CD4-positive, alpha-beta T cell treated with Interleukin-15 for 4 hours (primary cell): Measurements from ENCODE around the gene ALDH1L2.
A peak's percentile ranks its signal among the peaks of the same experiment; 100 is the strongest.

Experiments
- DNase-seq: peaks from one replicate; pipeline ENCODE4 v3.0.0-alpha.2; 2020; ENCODE audit warnings: low spot score

ALDH1L2 gene

DNA sequence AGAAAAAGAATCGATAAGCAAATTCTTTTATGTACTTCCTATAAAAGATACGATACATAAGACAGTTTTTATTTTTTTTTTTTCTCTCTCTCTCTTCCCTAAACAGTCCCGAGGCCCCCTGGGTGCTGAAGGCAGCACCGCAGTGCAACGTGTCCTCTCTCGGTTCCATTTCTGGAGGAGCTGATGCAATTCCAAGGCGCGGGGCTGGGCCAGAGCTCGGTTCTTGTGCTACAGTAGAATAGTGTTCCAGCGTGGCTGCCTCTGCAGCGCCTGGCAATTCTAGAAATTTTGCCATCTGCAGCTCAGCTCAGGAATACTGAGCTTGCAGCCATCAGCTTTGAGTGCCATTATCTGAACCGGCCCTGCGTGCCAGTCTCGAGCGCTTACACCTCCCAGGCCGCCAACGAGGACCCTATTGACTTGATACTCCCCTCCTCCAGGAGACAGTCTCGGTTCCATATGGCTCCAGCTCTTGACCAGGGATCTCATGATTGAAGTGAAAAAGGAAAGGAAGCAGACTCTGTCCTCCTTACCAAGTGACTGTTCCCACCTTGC is 630 bp downstream of the ALDH1L2 start:
- DNase-seq, result no peak

- DNase-seq, result no peak
Observed at GRCh38 chr12:105083031-105083430, 1.2 kb downstream of the ALDH1L2 start.

GRCh38 chr12:105078712-105079570 is 5.3 kb downstream of the ALDH1L2 start:
- DNase-seq, result no peak

DNA sequence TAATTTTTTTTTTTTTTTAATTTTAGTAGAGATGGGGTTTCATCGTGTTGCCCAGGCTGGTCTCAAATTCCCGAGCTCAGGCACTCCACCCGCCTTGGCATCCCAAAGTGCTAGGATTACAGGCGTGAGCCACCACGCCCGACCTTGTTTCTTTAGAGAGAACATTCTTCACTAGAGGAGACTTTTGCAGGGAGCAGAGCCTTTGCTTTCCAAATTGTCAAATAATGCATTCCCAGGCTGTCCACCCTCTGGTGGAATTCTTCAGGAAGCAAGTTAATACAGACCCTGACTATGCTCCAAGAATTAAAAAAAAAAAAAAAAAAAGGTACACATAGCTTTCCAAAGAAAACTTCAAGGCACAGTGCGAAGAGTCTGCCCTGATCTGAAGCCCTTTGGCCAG is 6.8 kb downstream of the ALDH1L2 start:
- no peak for DNase-seq

DNA sequence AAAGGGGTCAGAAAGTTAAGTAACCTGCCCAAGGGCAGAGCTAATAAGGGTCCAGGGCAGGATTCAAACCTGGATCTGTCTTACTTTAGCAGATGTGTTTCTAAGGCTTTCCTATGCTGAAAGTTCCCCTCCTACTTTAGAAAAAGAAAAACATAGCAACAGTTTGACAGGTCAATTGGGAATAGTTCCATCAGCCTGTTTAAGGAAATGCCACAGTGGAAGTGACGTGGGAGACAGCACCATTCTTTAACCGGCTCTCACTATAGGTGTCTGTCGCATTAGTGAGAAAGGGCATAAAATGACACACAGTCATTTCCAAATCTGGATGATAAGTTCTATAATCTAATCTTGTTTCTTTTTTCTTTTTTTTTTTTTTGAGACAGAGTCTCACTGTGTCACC is 7.3 kb downstream of the ALDH1L2 start:
- DNase-seq, result no peak

DNA sequence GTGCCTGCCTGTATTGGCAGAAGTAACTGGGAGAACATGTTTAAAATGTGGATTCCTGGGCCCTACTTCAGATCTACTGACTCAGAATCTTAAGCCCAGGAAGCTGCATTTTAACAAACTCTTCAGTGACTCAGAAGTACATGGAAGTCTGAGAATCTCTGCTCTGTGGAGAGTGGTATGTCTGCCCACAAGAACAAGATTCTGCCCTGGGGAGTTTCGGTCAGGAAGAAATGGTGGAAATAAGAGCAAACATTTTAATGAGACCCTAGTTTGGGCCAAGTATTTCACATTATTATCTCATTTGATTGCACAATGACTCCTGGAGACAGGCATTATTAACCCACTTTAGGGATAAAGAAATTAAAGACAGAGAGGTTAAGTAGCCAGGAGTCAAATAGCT is 8.2 kb downstream of the ALDH1L2 start:
- no peak for DNase-seq

DNA sequence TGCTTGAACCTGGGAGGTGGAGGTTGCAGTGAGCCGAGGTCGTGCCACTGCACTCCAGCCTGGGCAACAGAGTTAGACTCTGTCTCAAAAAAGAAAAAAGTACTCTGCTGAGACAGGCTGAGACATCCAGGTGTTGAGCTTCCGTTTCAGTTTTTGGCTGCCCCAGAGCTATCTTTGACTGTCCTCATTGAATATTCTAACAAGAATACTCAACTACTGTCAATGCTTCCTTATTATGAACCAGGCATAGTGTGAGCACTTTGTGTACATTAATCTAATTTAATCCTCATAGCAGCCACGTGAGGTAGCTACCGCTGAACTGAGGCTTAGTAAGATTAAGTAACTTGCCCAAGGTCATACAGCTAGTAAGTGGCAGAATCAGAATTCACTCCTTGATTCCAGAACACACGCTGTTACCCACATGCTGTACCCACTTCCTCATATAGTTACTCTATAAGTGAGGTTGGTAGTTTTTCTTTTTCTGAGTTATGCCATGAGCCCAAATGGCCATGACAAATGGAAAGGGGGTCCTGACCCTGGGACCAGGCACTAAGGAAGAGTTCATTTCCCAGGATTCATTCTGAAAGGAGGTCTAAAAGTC is 11.3 kb downstream of the ALDH1L2 start:
- DNase-seq, result no peak

DNA sequence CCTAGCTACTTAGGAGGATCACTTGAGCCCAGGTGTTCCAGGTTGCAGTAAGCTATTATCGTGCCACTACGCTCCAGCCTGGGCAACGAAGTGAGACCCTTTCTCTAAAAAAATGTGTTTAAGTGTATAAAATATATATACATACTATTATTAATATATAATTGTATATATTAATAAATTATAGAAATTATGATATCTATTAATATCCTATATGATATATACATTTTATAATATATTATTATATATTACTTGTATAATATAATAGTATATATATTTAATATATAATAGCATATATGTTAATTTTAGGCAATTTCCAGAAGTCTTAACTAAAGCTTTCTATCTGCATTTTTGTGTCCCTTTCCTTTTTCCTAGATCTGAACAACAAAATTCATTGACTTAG is 12.3 kb downstream of the ALDH1L2 start:
- DNase-seq, result no peak

DNA sequence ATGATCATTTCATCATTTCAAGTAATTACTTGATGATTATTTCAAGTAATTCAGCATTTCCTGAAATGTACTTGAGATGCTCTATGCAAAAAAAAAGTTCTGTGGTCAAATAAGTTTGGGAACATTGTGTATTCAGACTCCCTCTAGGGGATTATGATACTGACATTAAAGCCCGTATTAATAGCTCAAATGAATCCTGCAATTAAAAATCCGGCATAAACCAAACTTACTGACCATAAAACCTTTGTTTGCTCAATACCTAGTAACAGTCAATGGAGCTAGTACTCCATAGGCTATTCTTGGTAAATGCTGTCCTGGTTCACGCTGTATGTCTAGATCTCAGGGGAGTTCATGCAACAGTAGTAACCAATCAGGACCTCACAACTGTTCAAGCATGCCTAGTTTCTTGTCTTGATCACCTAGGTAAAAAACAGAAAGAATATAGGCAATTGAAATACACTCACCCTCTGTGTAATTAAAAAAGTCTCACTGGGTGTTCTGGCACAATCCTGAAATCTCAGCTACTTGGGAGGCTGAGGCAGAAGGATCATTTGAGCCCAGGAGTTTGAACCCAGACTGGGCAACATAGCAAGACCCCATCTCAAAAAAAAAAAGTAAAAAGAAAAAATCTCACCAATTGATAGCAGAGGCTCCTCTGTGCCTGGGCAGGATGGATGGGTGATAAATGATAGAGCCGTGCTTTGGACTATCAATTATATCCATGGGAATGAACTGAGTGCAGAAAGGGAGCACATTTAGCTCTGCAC is 14.1 kb downstream of the ALDH1L2 start:
- no peak for DNase-seq

GRCh38 chr12:105067511-105068031 is 16.7 kb downstream of the ALDH1L2 start:
- DNase-seq, result no peak

GRCh38 chr12:105064564-105065178 is 19.6 kb downstream of the ALDH1L2 start:
- no peak for DNase-seq

GRCh38 chr12:105060715-105061378 is 23.4 kb downstream of the ALDH1L2 start:
- no peak for DNase-seq

DNA sequence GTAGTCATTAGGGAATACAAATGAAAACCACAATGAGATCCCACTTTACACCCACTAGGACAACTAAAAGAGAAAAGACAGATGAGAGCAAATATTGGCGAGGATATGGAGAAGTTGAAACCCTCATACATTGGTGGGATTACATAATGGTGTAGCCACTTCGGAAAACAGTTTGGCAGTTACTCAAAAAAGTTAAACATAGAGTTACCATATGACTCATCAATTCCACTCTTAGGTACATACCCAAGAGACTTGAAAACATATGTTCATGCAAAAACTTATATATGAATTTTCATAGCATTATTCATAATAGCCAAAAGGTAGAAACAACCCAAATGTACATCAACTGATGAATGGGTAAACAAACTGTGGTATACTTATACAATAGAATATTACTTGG is 27.1 kb downstream of the ALDH1L2 start:
- DNase-seq, result no peak

- DNase-seq, result peak; percentile 82
Observed at GRCh38 chr12:105053116-105053572, 31.1 kb downstream of the ALDH1L2 start.

GRCh38 chr12:105051981-105052380 is 32.3 kb downstream of the ALDH1L2 start:
- no peak for DNase-seq

DNA sequence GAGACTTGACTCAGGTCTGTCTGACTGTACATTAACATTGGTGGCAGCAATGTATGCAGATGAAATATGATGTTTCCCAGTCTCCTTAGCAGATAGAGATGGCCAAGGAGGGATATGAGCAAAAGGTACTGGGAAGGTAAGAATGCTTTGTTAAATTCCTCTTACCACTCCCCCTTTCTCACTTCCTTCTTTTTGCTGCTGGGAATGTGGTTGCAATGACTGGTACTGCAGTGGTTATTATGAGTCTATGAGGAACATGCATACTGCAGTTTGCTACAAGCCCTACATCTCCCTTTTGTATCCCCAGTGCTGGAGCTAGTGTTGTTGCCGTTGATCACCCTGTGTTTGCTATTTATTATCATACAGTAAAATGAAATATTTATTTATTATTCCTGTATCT is 35.9 kb downstream of the ALDH1L2 start:
- no peak for DNase-seq

DNA sequence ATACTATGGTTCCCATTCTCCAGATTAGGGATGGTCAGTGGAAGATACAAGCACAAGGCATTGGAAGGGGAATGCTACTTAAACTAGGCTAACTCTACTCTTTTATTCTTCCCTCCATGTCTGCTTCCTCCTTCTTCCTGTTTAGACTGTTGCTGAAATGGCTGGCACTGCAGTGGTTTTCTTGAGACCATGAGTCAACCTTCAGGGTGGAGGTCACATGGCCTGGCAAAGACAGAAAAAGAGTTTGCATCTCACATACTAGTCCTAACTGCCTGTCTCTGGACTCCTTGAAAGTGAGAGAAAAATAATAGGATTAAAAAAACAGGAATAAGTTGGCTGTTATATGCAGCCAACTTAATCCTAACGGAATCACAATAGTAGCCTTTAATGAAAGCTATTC is 37.0 kb downstream of the ALDH1L2 start:
- DNase-seq, result no peak

- no peak for DNase-seq
Observed at GRCh38 chr12:105041186-105041585, 43.1 kb downstream of the ALDH1L2 start.

- DNase-seq, result no peak
Observed at GRCh38 chr12:105040476-105040875, 43.8 kb downstream of the ALDH1L2 start.

DNA sequence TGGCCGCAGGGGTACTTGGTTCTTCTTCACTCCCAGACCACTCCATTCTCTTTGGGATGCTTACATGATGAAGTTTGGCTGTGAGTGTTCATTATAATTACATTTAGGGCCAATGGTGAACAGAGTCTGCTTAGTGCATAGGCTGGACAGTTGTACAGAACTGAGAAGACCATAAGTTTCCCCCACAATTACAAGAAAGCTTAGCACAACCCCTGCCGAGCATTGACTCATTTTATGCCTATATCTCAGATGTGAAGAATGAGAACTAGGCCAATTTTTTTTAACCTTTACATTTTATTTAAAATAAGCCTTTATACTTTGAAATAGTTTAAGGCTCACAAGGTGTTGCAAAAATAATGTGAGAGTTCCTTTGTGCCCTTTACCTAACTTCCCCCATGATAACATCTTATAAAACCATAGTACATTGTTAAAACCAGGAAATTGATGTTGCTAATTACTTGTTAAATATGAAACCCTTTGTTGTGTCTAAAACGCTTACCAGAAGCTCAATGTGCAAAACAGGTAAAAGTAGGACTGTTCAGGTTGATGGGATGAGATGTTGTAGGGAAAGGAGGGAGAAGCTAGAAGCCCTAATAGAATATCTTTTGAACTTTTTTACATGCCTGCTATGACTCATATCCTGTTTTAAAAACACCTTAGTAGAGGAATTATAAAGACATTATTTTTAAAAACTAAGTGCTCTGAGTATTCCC is 47.2 kb downstream of the ALDH1L2 start:
- no peak for DNase-seq

DNA sequence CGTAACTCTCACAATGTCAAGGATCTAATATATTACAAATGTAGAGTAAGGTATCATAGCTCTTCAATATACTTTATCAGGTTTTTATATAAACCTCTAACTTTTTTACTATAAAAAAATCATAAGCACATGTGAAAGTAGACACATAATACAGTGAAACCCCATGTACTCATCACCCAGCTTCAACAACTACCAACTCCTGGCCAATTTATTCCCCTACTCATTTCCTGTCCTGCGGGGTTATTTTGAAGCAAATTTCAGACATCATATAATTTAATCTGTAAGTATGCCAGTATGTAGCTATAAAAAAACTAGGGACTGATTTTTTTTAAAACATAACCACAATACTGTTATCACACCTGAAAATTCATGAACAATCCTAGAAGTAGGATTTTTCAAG is 50.4 kb downstream of the ALDH1L2 start:
- no peak for DNase-seq
